MM.1S (cell line): ENCODE measurements around the gene RAI1.
"Not testable (repeated sequence)": the region's sequence is repeated elsewhere in the genome, so short reads cannot be mapped to it uniquely, and the experiment has no call there.

Experiments used
- DNase-seq: peaks from one replicate; pipeline ENCODE4 v3.0.0-alpha.2; 2015
- H2AFZ ChIP-seq: fragments of 300-600 bp; sonication (generic); 2 replicates; pipeline ENCODE4 v1.6.0; 2016; ENCODE audit warnings: antibody characterized with exemption, low read length
- H3F3A ChIP-seq: fragments of 300-600 bp; sonication (generic); 2 replicates; pipeline ENCODE4 v1.6.1; 2016; ENCODE audit warnings: mild to moderate bottlenecking, antibody characterized with exemption, low read length, moderate library complexity, mixed read lengths; ENCODE audit not compliant: insufficient read depth
- H3K27ac ChIP-seq: fragments of 300-600 bp; sonication (generic); 2 replicates; pipeline ENCODE4 v1.5.1; 2016; ENCODE audit warnings: mild to moderate bottlenecking, low read length
- H3K27me3 ChIP-seq: fragments of 300-600 bp; sonication (generic); replicated peaks from 2 replicates; pipeline ENCODE4 v1.6.0; 2016; ENCODE audit warnings: low read length; ENCODE audit not compliant: insufficient read depth
- H3K36me3 ChIP-seq: fragments of 300-600 bp; sonication (generic); replicated peaks from 2 replicates; pipeline ENCODE4 v1.6.1; 2016; ENCODE audit warnings: mild to moderate bottlenecking, low read length, mixed read lengths; ENCODE audit not compliant: insufficient read depth
- H3K4me1 ChIP-seq: fragments of 300-600 bp; sonication (generic); 2 replicates; pipeline ENCODE4 v1.6.1; 2016; ENCODE audit warnings: low read length, mixed read lengths
- H3K4me2 ChIP-seq: fragments of 300-600 bp; sonication (generic); 2 replicates; pipeline ENCODE4 v1.6.0; 2016; ENCODE audit warnings: low read depth, low read length
- H3K4me3 ChIP-seq: fragments of 300-600 bp; sonication (generic); 2 replicates; pipeline ENCODE4 v1.5.1; 2016; ENCODE audit warnings: low read length, mixed read lengths
- H3K79me2 ChIP-seq: fragments of 300-600 bp; sonication (generic); 2 replicates; pipeline ENCODE4 v1.6.1; 2016; ENCODE audit warnings: mixed run types, low read length, mixed read lengths
- H3K9ac ChIP-seq: fragments of 300-600 bp; sonication (generic); 2 replicates; pipeline ENCODE4 v1.6.1; 2016; ENCODE audit warnings: low read length, mixed read lengths
- H3K9me2 ChIP-seq: fragments of 300-600 bp; sonication (generic); replicated peaks from 2 replicates; pipeline ENCODE4 v1.6.1; 2016; ENCODE audit warnings: mild to moderate bottlenecking, low read length, mixed read lengths; ENCODE audit not compliant: insufficient read depth
- H3K9me3 ChIP-seq: fragments of 300-600 bp; sonication (generic); replicated peaks from 2 replicates; pipeline ENCODE4 v1.6.1; 2016; ENCODE audit warnings: mild to moderate bottlenecking, low read length, mixed read lengths; ENCODE audit not compliant: insufficient read depth
- H4K20me1 ChIP-seq: fragments of 300-600 bp; sonication (generic); 2 replicates; pipeline ENCODE4 v1.6.1; 2016; ENCODE audit warnings: mild to moderate bottlenecking, low read length, moderate library complexity, mixed read lengths; ENCODE audit not compliant: insufficient read depth
- CTCF ChIP-seq: fragments of 300-600 bp; sonication (generic); IDR thresholded peaks from 2 replicates; pipeline ENCODE4 v1.5.1; 2016; ENCODE audit warnings: antibody characterized with exemption, low read length, mixed read lengths
- EZH2 ChIP-seq: fragments of 300-600 bp; sonication (generic); optimal IDR thresholded peaks from 2 replicates; pipeline ENCODE3; 2017; ENCODE audit warnings: low read depth, mild to moderate bottlenecking, antibody characterized with exemption, low read length, mixed read lengths
- EZH2phosphoT487 ChIP-seq: fragments of 300-600 bp; sonication (generic); IDR thresholded peaks from 2 replicates; pipeline ENCODE4 v1.6.1; 2018; ENCODE audit warnings: antibody characterized with exemption, low read length

The RAI1 gene

GRCh38 chr17:17635126-17635525 is 46.1 kb upstream of the RAI1 start:
- Histone ChIP-seq H3K9ac (no peak overlapping the region), H3K36me3 (no peaks in the 10 kb centered on the region), H3K79me2 (no peaks in the 10 kb centered on the region), H3K4me3 (no peak overlapping the region), H3F3A (no peaks in the 10 kb centered on the region), H3K9me3 (no peaks in the 10 kb centered on the region), H3K4me2 (no peak overlapping the region), H2AFZ (no peak overlapping the region), H3K27ac (no peak overlapping the region), H3K9me2 (no peaks in the 10 kb centered on the region), H4K20me1 (no peaks in the 10 kb centered on the region), H3K4me1 (no peaks in the 10 kb centered on the region), H3K27me3 (no peaks in the 10 kb centered on the region)
- TF ChIP-seq CTCF = no peak
- no peak for TF ChIP-seq EZH2
- TF ChIP-seq EZH2phosphoT487 = no peak
- no peak for DNase-seq

GRCh38 chr17:17635537-17636271 is 45.6 kb upstream of the RAI1 start:
- not testable (repeated sequence) for H3K9me3 ChIP-seq, H3K9ac ChIP-seq, H3K4me1 ChIP-seq, H3K4me3 ChIP-seq, DNase-seq, H4K20me1 ChIP-seq, H3K27ac ChIP-seq, H3K79me2 ChIP-seq, H3K27me3 ChIP-seq, H3K9me2 ChIP-seq, H3F3A ChIP-seq, H3K4me2 ChIP-seq, H3K36me3 ChIP-seq, H2AFZ ChIP-seq

- Histone ChIP-seq H3F3A (no peaks in the 10 kb centered on the region), H3K36me3 (no peaks in the 10 kb centered on the region), H3K9me3 (no peaks in the 10 kb centered on the region), H3K9ac (no peak overlapping the region), H3K4me2 (no peak overlapping the region), H3K4me3 (no peak overlapping the region), H3K4me1 (no peaks in the 10 kb centered on the region), H3K79me2 (no peaks in the 10 kb centered on the region), H4K20me1 (no peaks in the 10 kb centered on the region), H3K9me2 (no peaks in the 10 kb centered on the region), H2AFZ (no peak overlapping the region), H3K27me3 (no peaks in the 10 kb centered on the region), H3K27ac (no peak overlapping the region)
- TF ChIP-seq EZH2 = no peak
- no peak for TF ChIP-seq CTCF
- no peak for TF ChIP-seq EZH2phosphoT487
- DNase-seq = no peak
These were observed 44.9 kb upstream of the RAI1 start for GRCh38 chr17:17636272-17636885.

- H2AFZ ChIP-seq = no peak overlapping the region
- no peaks in the 10 kb centered on the region for H3K9me2 ChIP-seq
- H3K4me3 ChIP-seq = no peak overlapping the region
- no peaks in the 10 kb centered on the region for H3K27me3 ChIP-seq
- no peak for DNase-seq
- no peak overlapping the region for H3K4me2 ChIP-seq
- no peaks in the 10 kb centered on the region for H3K9me3 ChIP-seq
- no peak for TF ChIP-seq EZH2
- no peak overlapping the region for H3K27ac ChIP-seq
- no peaks in the 10 kb centered on the region for H3K36me3 ChIP-seq
- no peaks in the 10 kb centered on the region for H3K4me1 ChIP-seq
- H3F3A ChIP-seq = no peaks in the 10 kb centered on the region
- H3K9ac ChIP-seq = no peak overlapping the region
- H4K20me1 ChIP-seq = no peaks in the 10 kb centered on the region
- no peaks in the 10 kb centered on the region for H3K79me2 ChIP-seq
These were observed 42.8 kb upstream of the RAI1 start for GRCh38 chr17:17638467-17638866.

- not testable (repeated sequence) for H3K4me3 ChIP-seq, H3K27ac ChIP-seq, H3K9me3 ChIP-seq, H3K79me2 ChIP-seq, H3K4me2 ChIP-seq, H4K20me1 ChIP-seq, H3K36me3 ChIP-seq, H3K9me2 ChIP-seq, H2AFZ ChIP-seq, H3K27me3 ChIP-seq, H3K9ac ChIP-seq, H3K4me1 ChIP-seq, H3F3A ChIP-seq, DNase-seq
These were observed 41.5 kb upstream of the RAI1 start for GRCh38 chr17:17639661-17640270.
